ENCODE results near the gene TEKTIP1.

DNA sequence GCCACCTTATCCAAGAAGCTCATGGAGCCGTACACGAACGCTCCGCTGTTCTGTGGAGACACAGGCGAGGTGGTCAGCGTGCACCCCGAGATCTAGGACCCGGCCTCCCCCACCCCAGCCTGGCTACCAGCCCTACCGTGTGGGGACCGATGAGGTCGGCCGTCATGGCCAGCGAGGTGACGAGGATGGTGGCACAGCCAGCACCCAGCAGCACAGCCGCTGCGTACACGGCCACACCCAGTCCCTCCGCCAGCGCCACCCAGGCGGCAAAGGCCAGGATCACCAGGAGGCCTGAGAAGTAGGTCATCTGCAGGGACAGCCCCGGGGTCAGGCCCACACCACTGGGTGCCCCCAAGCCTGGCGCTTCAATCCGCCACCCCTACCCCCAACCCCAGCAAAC lies 7.1 kb downstream of the TEKTIP1 start:
- TF ChIP-seq SUZ12 (IDR thresholded peaks at IDR 0.05; ENCODE audit: extremely low read depth, insufficient read depth, insufficient read length) (no peak), YY1 (IDR thresholded peaks at IDR 0.05; ENCODE audit: insufficient read depth, insufficient read length) (no peak)

All from NT2/D1 (cell line).